Urinary bladder (tissue), 4 donors: Measurements from ENCODE around the gene BTG4. TPM values are rescaled to one million over a fixed set of nuclear protein-coding genes. Genes with fewer than 3 reads are reported as not detected.

Experiments used
- DNase-seq: peaks from one replicate; pipeline ENCODE4 v3.0.0-alpha.2; 2015; ENCODE audit errors: extremely low spot score
- H3K27ac ChIP-seq: one replicate; pipeline ENCODE4 v1.5.1; 2013; ENCODE audit warnings: low read depth, mild to moderate bottlenecking, moderate library complexity
- H3K36me3 ChIP-seq: one replicate; pipeline ENCODE4 v1.6.1; 2013; ENCODE audit warnings: mild to moderate bottlenecking, moderate library complexity; ENCODE audit not compliant: insufficient read depth
- H3K4me1 ChIP-seq: one replicate; pipeline ENCODE4 v1.6.1; 2013; ENCODE audit warnings: mild to moderate bottlenecking, moderate library complexity; ENCODE audit not compliant: insufficient read depth
- H3K4me3 ChIP-seq: one replicate; pipeline ENCODE4 v1.5.1; 2013; ENCODE audit warnings: low read depth, low read length
- WGBS: extraction: QIAGEN DNeasy Blood & Tissue Kit; methylation state at CpG from one replicate; pipeline ENCODE4 v1.1.7; 2013; 5-methylcytosine and 5-hydroxymethylcytosine counted together
- polyA plus RNA-seq: library from polyadenylated mRNA; stranded (reverse); fragments of 200-250 nt; gene quantifications from one replicate; pipeline ENCODE4 v1.2.3, GENCODE V29; 2013
- total RNA-seq: library from RNA; depleted of rRNA; stranded (reverse); fragments of >200 nt; gene quantifications from one replicate; pipeline ENCODE4 v1.2.3, GENCODE V29; 2014
- donor health status: healthy with polysubstance abuse.
- donor health status: healthy.

BTG4 gene
- total RNA-seq (not detected), polyA plus RNA-seq (not detected)

- Histone ChIP-seq H3K27ac (no peak within 1 kb of the TSS), H3K4me3 (peak within 1 kb of the TSS; percentile 31), H3K4me1 (no peaks in the 10 kb centered on the region), H3K36me3 (no peaks in the 10 kb centered on the region)
- DNase-seq: no peak
- 6% methylated on average over 87 of the region's 90 CpGs for WGBS
These were observed at the start of gene BTG4 for GRCh38 chr11:111512296-111513239. Gene BTG4, minus strand, starts transcription at chr11:111512386. Its CDS starts 13,610 bp downstream, at chr11:111498776.

- Histone ChIP-seq H3K4me3 (no peak overlapping the region), H3K36me3 (no peaks in the 10 kb centered on the region), H3K4me1 (no peaks in the 10 kb centered on the region), H3K27ac (no peak overlapping the region)
- DNase-seq: no peak
- 73% methylated on average over 3 of the region's 3 CpGs for WGBS
These were observed 49.7 kb upstream of the BTG4 start for GRCh38 chr11:111561791-111562325.

GRCh38 chr11:111561306-111561705 is 49.1 kb upstream of the BTG4 start:
- Histone ChIP-seq H3K4me1 (no peaks in the 10 kb centered on the region), H3K36me3 (no peaks in the 10 kb centered on the region), H3K27ac (no peak overlapping the region), H3K4me3 (no peak overlapping the region)
- 84% methylated on average over 3 of the region's 3 CpGs for WGBS
- no peak for DNase-seq

- no peaks in the 10 kb centered on the region for H3K4me1 ChIP-seq
- no peak overlapping the region for H3K4me3 ChIP-seq
- WGBS: 92% methylated on average over 3 of the region's 3 CpGs
- H3K27ac ChIP-seq: no peak overlapping the region
- DNase-seq: no peak
- no peaks in the 10 kb centered on the region for H3K36me3 ChIP-seq
These were observed 48.6 kb upstream of the BTG4 start for GRCh38 chr11:111560800-111561199.

GRCh38 chr11:111559800-111560464 is 47.7 kb upstream of the BTG4 start:
- DNase-seq: no peak

GRCh38 chr11:111557425-111558111 is 45.4 kb upstream of the BTG4 start:
- DNase-seq: no peak
- H3K4me1 ChIP-seq: no peaks in the 10 kb centered on the region
- H3K27ac ChIP-seq: no peak overlapping the region
- H3K36me3 ChIP-seq: no peaks in the 10 kb centered on the region
- 57% methylated on average over 5 of the region's 5 CpGs for WGBS
- no peak overlapping the region for H3K4me3 ChIP-seq

More at GRCh38 chr11:111559800-111560464, 47.7 kb upstream of the BTG4 start:
- Histone ChIP-seq H3K4me3 (no peak overlapping the region), H3K4me1 (no peaks in the 10 kb centered on the region), H3K27ac (no peak overlapping the region), H3K36me3 (no peaks in the 10 kb centered on the region)
- WGBS: 84% methylated on average over 11 of the region's 11 CpGs

GRCh38 chr11:111555255-111555654 is 43.1 kb upstream of the BTG4 start:
- no peak overlapping the region for H3K4me3 ChIP-seq
- no peak overlapping the region for H3K27ac ChIP-seq
- H3K36me3 ChIP-seq: no peaks in the 10 kb centered on the region
- DNase-seq: no peak
- no peaks in the 10 kb centered on the region for H3K4me1 ChIP-seq

GRCh38 chr11:111554532-111554931 is 42.3 kb upstream of the BTG4 start:
- Histone ChIP-seq H3K36me3 (no peaks in the 10 kb centered on the region), H3K4me1 (no peaks in the 10 kb centered on the region), H3K4me3 (no peak overlapping the region), H3K27ac (no peak overlapping the region)
- DNase-seq: no peak

- 84% methylated on average over 2 of the region's 2 CpGs for WGBS
- Histone ChIP-seq H3K4me1 (no peaks in the 10 kb centered on the region), H3K36me3 (no peaks in the 10 kb centered on the region), H3K4me3 (no peak overlapping the region), H3K27ac (no peak overlapping the region)
- DNase-seq: no peak
These were observed 38.1 kb upstream of the BTG4 start for GRCh38 chr11:111550258-111550657.

- no peak overlapping the region for H3K4me3 ChIP-seq
- no peak overlapping the region for H3K27ac ChIP-seq
- DNase-seq: no peak
- 35% methylated on average over 3 of the region's 3 CpGs for WGBS
- H3K4me1 ChIP-seq: no peaks in the 10 kb centered on the region
- H3K36me3 ChIP-seq: no peaks in the 10 kb centered on the region
These were observed 37.6 kb upstream of the BTG4 start for GRCh38 chr11:111549869-111550203.

- 51% methylated on average over 11 of the region's 11 CpGs for WGBS
- Histone ChIP-seq H3K4me3 (no peak overlapping the region), H3K4me1 (no peaks in the 10 kb centered on the region), H3K36me3 (no peaks in the 10 kb centered on the region), H3K27ac (no peak overlapping the region)
- no peak for DNase-seq
These were observed 37.1 kb upstream of the BTG4 start for GRCh38 chr11:111549196-111549868.

GRCh38 chr11:111548525-111548924 is 36.3 kb upstream of the BTG4 start:
- 76% methylated on average over 2 of the region's 2 CpGs for WGBS
- no peaks in the 10 kb centered on the region for H3K36me3 ChIP-seq
- no peaks in the 10 kb centered on the region for H3K4me1 ChIP-seq
- DNase-seq: no peak
- H3K27ac ChIP-seq: no peak overlapping the region
- no peak overlapping the region for H3K4me3 ChIP-seq

GRCh38 chr11:111542606-111543275 is 30.6 kb upstream of the BTG4 start:
- H3K27ac ChIP-seq: no peak overlapping the region
- WGBS: 79% methylated on average over 10 of the region's 10 CpGs
- H3K4me3 ChIP-seq: no peak overlapping the region
- no peak for DNase-seq
- no peaks in the 10 kb centered on the region for H3K4me1 ChIP-seq
- H3K36me3 ChIP-seq: no peaks in the 10 kb centered on the region
